ENCODE data around the gene CRIM1. TPM values are rescaled to one million over a fixed set of nuclear protein-coding genes. Genes with fewer than 3 reads are reported as not detected.

The CRIM1 gene
- total RNA-seq, 1 experiment from 2014 or later: 133 TPM

DNA sequence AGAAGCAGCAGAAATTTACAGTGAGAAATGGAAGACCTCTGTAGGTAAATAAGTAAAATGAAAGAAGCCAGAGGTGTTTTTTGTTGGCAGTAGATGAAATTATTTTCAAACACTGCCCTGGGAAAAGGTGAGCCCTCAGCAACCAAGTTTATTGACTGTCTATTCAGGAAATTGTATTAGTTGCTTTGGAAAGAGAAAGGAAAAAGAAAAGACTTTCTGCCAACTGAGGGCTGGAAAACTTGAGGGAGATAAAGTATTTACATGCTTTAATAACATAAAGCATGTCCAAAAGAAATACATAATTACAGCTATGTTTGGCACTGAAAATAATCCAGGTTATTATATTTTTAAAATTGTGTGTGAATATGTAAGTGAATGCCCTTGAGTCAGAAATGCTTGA lies 14.7 kb downstream of the CRIM1 start:
- no peak overlapping the region for H2AFZ ChIP-seq
- peaks cover 99% of the 10 kb centered on the region for H3K79me2 ChIP-seq (ENCODE audit: low read depth)
- H3K4me2 ChIP-seq: peak overlapping the region; percentile 69
- no peaks in the 10 kb centered on the region; the same call in 1 of the 2 replicates for H4K20me1 ChIP-seq (ENCODE audit: insufficient read depth)
- no peak for DNase-seq
- ChIA-PET CTCF (interaction anchor here (0.6 kb wide), 1 partner anchor 502 kb away, joined by 3 read pairs; no protein-coding TSS in a partner anchor), POLR2A (ENCODE audit: unreplicated experiment) (interaction anchor here (0.6 to 1.0 kb wide), 2 partner anchors 15 to 91 kb away, joined by 3 to 4 read pairs; partner anchors contain the start of gene CRIM1)
- H3K36me3 ChIP-seq (ENCODE audit: low read depth): 0 out of 2 replicates have a peak, but pooled peaks cover 8% of the 10 kb centered on the region
- peaks cover 60% of the 10 kb centered on the region for H3F3A ChIP-seq (ENCODE audit: insufficient read depth, low read depth)
- no peaks in the 10 kb centered on the region for H3K9me2 ChIP-seq (ENCODE audit: insufficient read depth)
- H3K27ac ChIP-seq: peak overlapping the region; percentile 78
- BruUV-seq (replicated peaks): no TSS peak
- no peak overlapping the region for H3K4me3 ChIP-seq
- peaks cover 97% of the 10 kb centered on the region for H3K4me1 ChIP-seq (replicated peaks; ENCODE audit: insufficient read depth)
- TF ChIP-seq EZH2 (IDR thresholded peaks at IDR 0.05; ENCODE audit: low read depth): no peak
- no peak for TF ChIP-seq CTCF (conservative IDR thresholded peaks at IDR 0.05)
- intact Hi-C loops (cut with micrococcal nuclease; ENCODE audit: unreplicated experiment): loop anchor here (5.0 kb wide), 2 partner anchors 92 to 192 kb away; no protein-coding TSS in a partner anchor
- H3K9me3 ChIP-seq (ENCODE audit: insufficient read depth, low read depth): no peaks in the 10 kb centered on the region
- H3K27me3 ChIP-seq (ENCODE audit: insufficient read depth, low read depth): no peaks in the 10 kb centered on the region

GRCh38 chr2:36371070-36371874 lies 15.7 kb downstream of the CRIM1 start:
- intact Hi-C loops (cut with micrococcal nuclease; ENCODE audit: unreplicated experiment): loop anchor here (5.0 kb wide), 2 partner anchors 91 to 191 kb away; no protein-coding TSS in a partner anchor
- H3K27ac ChIP-seq: peak overlapping the region; percentile 78
- H3K4me1 ChIP-seq (replicated peaks; ENCODE audit: insufficient read depth): peaks cover 99% of the 10 kb centered on the region
- POLR2A ChIA-PET (ENCODE audit: unreplicated experiment): interaction anchor here (0.6 to 0.8 kb wide), 2 partner anchors 40 to 90 kb away, joined by 3 to 7 read pairs; no protein-coding TSS in a partner anchor
- H3F3A ChIP-seq (ENCODE audit: insufficient read depth, low read depth): peaks cover 58% of the 10 kb centered on the region
- no peak for TF ChIP-seq CTCF (conservative IDR thresholded peaks at IDR 0.05)
- TF ChIP-seq EZH2 (IDR thresholded peaks at IDR 0.05; ENCODE audit: low read depth): no peak
- no peaks in the 10 kb centered on the region; the same call in 1 of the 2 replicates for H4K20me1 ChIP-seq (ENCODE audit: insufficient read depth)
- H3K4me3 ChIP-seq: peak overlapping the region; percentile 29; the same call in 1 of the 2 replicates
- BruUV-seq (replicated peaks): no TSS peak
- H3K9me3 ChIP-seq (ENCODE audit: insufficient read depth, low read depth): no peaks in the 10 kb centered on the region
- 0 out of 2 replicates have a peak, but pooled peaks cover 8% of the 10 kb centered on the region for H3K36me3 ChIP-seq (ENCODE audit: low read depth)
- H3K27me3 ChIP-seq (ENCODE audit: insufficient read depth, low read depth): no peaks in the 10 kb centered on the region
- CTCF ChIA-PET: interaction anchor here (0.6 to 1.0 kb wide), 3 partner anchors 13 to 503 kb away, joined by 3 to 6 read pairs (median 3); no protein-coding TSS in a partner anchor
- no peaks in the 10 kb centered on the region for H3K9me2 ChIP-seq (ENCODE audit: insufficient read depth)
- no peak overlapping the region for H2AFZ ChIP-seq
- peaks cover 99% of the 10 kb centered on the region for H3K79me2 ChIP-seq (ENCODE audit: low read depth)
- H3K4me2 ChIP-seq: peak overlapping the region; percentile 69
- peak; percentile 21 to 58 for DNase-seq

DNA sequence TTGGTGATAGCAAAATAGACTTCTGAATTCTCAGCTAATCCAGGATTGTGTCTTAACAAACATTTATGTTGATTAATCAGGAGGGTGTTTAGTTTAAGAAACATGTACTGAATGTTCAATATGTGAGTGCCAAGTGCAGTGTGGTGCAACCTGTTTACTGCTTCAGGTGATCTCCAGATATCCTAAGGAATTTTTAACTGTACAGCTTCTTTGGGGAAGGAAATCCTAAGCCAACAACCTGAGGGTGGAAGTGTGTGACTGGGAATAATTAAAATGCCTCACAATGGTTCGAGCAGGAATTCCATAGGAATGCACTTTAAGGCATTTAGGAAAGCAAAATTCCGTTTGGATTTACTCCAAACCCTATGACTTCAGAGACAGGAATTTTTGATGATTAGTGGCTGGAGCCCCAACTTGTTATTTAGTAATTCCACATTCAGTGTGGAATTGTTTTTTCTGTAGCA lies 16.4 kb downstream of the CRIM1 start:
- Histone ChIP-seq H3F3A (ENCODE audit: insufficient read depth, low read depth) (peaks cover 58% of the 10 kb centered on the region), H3K4me3 (peak overlapping the region; percentile 29; the same call in 1 of the 2 replicates), H3K27ac (peak overlapping the region; percentile 78), H2AFZ (no peak overlapping the region), H3K27me3 (ENCODE audit: insufficient read depth, low read depth) (no peaks in the 10 kb centered on the region), H3K4me1 (replicated peaks; ENCODE audit: insufficient read depth) (peaks cover 99% of the 10 kb centered on the region), H4K20me1 (ENCODE audit: insufficient read depth) (no peaks in the 10 kb centered on the region; the same call in 1 of the 2 replicates), H3K9me3 (ENCODE audit: insufficient read depth, low read depth) (no peaks in the 10 kb centered on the region), H3K4me2 (peak overlapping the region; percentile 69), H3K9me2 (ENCODE audit: insufficient read depth) (no peaks in the 10 kb centered on the region), H3K36me3 (ENCODE audit: low read depth) (0 out of 2 replicates have a peak, but pooled peaks cover 8% of the 10 kb centered on the region), H3K79me2 (ENCODE audit: low read depth) (peaks cover 99% of the 10 kb centered on the region)
- POLR2A ChIA-PET (ENCODE audit: unreplicated experiment): interaction anchor here (0.8 kb wide), 1 partner anchor 40 kb away, joined by 7 read pairs; no protein-coding TSS in a partner anchor
- CTCF ChIA-PET: interaction anchor here (0.8 to 1.0 kb wide), 2 partner anchors 14 to 40 kb away, joined by 3 to 6 read pairs; no protein-coding TSS in a partner anchor
- peak; percentile 18 to 76 for DNase-seq
- intact Hi-C loops (cut with micrococcal nuclease; ENCODE audit: unreplicated experiment): loop anchor here (1.0 to 5.0 kb wide), 3 partner anchors 9 to 190 kb away; no protein-coding TSS in a partner anchor
- TF ChIP-seq EZH2 (IDR thresholded peaks at IDR 0.05; ENCODE audit: low read depth) (no peak), CTCF (conservative IDR thresholded peaks at IDR 0.05) (no peak)
- no TSS peak for BruUV-seq (replicated peaks)

All from PC-9 (cell line).